HG03139 (cell line): ENCODE results near the gene ATP6V0B.
A peak's percentile ranks its signal among the peaks of the same experiment; 100 is the strongest.

ENCODE experiments used
- ATAC-seq: cut with Tn5 transposase; IDR thresholded peaks from one replicate; pipeline ENCODE4 v1.9.1; 2021; ENCODE audit not compliant: unreplicated experiment

Gene ATP6V0B

DNA sequence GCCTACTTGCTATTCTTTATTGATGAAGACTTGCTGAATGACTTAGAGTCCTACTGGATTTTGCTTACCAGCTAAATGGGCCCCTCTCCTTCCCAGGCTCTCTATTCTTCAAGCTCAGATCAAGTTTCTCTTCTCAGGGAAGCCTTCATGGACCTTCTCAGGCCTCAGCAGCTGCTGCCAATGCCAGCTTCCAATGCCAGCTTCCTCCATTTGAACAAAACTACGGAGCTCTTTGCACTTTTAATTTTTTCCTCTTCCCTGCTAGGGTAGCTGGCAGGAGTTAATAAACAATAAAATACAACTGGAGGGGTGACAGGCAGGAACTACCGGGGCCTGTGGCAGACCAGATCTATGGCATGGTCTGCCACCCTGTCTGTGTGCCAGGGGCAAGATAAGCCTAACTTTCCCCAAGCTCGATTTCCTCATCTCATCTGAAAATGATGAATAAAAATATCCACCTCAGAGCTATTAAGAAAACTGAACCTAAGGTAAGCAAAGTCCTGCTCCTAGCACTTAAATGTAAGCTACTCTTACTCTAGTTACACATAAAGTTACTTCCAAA, 29.0 kb upstream of the ATP6V0B start:
- ATAC-seq = no peak

DNA sequence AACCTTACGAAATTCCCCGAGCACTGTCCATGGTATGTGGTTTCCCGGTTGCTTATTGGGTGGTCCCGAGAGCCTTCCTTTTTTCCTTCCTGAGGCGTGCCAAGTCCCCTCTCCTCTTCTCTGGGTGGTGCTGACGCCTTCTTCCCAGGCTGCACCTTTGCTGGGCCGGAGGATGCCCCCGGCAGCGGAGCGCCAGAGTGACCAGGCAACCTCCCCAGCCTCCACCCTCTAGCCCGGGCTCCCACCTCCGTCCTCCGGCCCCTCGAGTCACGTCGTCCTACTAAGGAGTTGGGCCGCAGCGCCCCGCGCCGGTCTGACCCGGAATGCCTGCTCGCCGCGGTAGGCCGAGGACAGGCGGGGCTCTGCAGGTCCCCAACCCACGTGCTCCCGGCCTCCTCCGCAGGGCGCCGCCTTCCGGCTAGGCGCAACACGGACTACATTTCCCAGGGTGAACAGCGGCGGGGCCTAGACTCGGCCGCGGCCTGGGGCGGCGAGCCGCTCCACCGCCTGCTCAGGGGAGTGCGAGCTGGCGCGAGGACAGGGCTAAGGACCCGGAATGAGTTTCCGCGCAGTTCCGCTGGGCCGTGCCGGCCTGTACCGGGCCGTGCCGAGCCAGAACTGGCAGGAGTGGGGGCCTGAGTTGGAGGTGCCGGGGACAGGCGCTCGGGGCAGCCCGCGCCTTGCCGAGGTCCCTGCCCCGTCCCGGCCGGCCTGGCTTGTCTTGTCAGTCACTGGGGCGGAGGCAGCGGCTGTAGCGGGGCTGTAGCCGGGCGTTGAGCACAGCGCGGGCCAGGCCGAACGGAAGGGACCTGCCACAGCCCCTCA, 28.3 kb upstream of the ATP6V0B start, which contains the start of gene IPO13:
Gene IPO13, plus strand, starts transcription at position 715 of the 825 bp plus-strand sequence. CDS start 651 bp downstream, outside the sequence.
- peak; percentile 91 for ATAC-seq

DNA sequence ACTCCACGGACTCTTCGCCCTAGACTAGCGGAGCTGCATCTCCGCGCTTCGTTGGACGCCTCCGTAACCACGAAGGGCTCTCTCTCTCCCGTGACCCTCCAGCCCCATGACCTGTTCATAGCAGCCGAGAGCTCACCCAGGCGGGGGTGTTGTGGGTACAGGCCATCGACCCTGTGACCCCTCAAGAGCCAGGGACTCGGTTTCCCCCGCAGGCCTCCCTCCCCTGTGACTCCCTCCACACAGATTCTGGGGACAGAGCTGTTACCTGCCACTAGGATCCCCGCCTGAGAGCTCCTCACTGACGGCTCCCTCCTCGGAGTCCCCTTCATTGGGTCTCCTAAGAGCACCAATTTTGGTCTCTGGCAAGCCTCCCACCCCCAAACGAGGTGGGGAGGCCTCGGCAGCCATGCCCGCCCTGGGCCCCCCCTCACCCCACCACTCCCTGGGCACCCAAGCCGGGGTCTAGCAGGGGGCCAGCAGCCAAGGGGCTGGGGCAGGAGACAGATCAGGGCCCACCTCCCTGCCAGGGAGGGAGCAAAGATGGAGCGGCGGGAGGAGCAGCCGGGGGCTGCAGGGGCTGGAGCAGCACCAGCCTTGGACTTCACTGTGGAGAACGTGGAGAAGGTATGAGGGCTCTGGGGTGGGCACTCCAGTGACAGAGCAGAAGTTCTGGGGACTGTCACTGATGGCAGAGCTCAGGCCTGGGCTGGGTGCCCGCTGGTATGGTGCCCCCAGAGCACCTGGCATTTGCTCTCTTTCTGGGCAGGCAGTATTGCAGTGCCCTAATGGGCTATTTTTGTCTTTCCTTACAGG, 27.5 kb upstream of the ATP6V0B start:
- ATAC-seq = no peak

DNA sequence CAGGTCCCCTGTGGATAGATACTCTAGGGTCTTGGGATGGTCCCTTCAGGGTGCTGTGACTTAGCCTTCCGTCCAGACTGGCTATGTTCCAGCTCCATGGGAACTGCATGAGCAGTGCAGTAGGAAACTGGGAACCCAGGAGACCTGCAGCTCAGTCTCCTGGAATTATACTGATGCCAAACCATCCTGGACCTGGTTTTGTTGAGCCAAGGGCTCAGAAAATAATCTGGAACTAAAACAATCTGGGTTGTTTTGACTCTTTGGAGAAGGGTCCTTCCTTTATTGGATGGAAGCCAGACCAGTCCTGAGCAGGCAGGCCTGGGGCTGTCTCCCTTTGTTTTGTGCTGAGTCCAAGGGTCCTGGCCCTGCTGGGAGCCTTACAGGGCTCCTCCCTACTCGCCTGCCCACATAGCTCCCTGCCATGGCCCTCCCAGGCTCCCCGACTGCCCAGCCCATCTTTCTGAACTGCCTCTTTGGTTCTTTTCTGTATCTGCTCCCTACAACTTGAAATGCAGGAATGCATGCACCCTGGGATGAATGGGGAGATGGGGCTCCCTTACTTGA, 26.8 kb upstream of the ATP6V0B start:
- ATAC-seq = no peak

DNA sequence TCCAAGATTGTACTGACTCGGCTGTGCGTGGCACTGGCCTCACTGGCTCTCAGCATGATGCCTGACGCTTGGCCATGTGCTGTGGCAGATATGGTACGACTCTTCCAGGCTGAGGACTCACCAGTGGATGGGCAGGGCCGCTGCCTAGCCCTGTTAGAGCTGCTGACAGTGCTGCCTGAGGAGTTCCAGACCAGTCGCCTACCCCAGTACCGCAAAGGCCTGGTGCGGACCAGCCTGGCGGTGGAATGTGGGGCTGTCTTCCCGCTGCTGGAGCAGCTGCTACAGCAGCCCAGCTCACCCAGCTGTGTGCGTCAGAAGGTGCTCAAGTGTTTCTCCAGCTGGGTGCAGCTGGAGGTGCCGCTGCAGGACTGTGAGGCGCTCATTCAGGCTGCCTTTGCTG, 25.1 kb upstream of the ATP6V0B start:
- no peak for ATAC-seq

DNA sequence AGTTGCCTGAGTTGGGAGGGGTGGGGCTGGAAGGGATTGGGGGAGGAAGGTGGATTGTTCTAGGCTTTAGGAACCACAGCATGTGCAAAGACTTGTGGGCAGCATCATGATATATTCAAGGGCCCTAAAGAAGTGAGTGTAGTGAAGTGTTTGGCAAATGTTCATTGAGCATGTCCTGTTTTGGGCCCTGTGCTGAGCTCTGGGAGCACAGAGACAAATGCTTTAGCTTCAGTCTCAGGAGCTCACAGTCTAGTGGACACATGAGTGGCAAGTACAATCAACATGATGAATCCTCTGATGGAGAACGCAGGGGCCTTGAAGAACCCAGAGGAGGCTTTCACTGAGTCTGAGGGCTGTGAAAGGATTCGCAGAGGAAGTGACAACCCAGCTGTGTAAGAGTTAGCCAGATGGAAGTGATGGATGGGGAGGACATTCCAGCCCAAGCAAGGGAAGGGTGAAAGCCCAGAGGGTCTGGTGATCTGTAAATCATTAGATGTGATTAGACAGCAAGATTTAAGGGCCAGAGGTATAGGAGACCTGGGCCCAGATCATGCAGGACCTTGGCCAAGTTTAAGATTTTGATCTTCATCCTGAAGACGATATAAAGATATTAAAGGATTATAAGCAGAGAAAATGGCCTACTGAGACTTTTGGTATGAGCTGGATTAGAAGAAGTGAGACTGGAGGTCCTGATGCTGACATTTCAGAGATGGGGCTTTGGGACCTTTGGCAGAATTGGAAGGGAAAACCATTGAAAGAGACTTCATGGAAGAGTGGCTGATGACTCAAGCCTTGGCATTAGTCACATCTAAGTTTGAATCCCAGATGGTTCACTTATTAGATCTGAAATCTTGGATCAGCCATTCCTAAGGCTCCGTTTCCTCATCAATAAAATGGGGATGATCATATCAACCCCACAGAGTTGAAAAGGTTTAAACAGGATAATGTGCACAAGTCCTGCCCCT, 23.5 kb upstream of the ATP6V0B start:
- ATAC-seq = no peak

DNA sequence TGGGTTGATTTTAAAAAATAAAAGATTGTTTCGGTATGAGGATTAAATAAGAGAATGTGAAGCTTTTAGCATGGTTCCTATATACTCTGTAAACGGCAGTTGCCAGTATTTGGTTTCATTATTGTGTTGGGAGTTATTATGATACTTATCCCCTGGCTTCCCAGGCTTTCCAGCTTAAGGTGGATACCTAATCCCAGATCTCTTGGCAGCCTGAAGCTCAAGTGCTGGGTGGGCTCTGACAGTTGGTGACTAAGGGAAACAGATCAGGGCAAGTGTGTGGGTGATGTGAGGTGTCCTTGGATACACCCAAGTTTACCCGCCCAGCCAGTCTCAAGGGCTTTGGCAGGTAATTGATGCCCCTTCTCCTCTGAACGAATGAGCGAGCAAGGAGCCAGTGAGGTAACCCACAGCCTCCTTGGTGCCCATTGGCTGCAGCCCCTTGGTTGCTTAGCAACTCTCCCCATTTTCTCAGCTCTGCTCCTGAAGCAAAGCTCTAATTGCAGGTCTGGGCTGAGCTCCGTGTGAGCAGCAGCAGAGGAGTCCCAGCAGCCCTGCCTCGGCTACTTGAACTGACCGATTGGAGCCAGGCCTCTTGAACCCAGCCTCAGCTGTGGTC, 21.9 kb upstream of the ATP6V0B start:
- ATAC-seq = no peak

DNA sequence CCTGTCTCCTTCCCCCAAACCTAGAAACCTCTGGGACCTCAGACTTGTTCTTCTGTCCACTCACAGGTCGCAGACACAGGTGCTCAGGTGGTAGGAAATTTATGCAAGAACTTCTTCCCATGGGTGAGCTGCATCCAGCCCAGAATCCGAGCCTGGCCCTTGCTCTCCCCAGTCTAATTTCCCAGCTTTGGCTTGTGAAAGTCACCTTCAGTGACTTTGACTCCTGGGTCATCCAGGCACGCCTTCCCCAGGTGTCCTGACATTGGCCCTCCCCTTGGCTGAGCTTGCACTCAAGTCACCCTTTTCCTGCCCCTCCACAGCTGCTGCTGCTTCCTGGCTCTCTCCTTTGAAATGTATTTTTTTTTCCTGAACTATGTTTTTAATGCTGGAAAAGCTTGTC, 21.4 kb upstream of the ATP6V0B start:
- no peak for ATAC-seq

DNA sequence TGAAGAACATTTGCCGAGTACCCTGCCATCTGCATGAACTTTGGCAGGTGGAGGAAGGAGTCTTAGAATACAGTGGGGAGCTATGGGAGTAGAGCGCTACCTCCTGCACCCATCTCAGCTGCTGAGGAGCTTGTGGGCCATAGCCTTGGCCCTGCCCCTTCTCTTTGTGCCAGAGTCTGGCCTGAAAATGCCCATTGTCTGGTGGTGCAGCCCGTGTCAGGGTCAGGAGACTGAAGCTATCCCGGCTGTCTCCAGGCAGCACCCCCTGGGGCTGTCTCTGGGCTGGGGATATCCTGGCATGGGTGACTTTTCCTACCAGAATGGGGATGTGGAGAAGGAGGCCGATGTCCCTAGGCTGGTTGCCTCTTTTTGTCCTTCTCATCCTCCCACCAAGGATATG, 20.7 kb upstream of the ATP6V0B start:
- no peak for ATAC-seq

DNA sequence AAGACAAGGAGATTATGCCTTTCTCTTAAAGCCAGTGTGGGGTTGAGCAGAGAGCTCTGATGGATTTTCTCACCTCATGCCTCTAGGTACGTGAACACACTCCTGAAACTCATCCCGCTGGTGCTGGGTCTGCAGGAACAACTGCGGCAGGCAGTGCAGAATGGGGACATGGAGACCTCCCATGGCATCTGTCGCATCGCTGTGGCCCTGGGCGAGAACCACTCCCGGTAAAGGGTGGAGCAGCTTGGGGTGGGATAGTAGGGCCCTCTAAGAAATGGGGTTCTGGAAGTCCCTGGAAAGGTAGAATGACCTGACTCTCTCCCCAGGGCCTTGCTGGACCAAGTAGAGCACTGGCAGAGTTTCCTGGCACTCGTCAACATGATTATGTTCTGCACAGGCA, 18.5 kb upstream of the ATP6V0B start:
- no peak for ATAC-seq

DNA sequence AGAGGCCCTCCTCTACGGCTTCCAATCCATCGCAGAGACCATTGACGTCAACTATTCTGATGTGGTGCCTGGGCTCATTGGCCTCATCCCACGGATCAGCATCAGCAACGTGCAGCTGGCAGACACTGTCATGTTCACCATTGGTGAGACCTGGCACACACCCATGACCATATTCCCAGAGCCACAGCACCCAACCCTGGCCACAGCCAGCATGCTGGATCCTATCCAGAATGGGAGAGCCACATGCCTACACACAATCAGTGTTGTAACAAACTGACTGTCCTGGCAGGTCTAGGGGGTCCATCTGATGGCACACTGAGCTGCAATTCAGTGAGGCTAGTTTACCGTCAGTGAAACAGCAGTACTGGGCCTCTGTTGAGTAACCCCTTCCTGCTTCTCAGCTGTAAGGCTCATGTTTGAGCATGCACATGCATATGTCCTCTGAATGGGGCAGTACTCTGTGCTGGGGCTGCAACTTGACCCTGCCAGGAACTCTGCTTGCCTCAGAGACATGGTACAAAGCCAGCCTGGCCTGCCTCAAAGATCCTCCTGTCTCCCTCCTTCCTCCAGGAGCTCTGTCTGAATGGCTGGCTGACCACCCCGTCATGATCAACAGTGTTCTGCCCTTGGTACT, 17.2 kb upstream of the ATP6V0B start:
- ATAC-seq = no peak

DNA sequence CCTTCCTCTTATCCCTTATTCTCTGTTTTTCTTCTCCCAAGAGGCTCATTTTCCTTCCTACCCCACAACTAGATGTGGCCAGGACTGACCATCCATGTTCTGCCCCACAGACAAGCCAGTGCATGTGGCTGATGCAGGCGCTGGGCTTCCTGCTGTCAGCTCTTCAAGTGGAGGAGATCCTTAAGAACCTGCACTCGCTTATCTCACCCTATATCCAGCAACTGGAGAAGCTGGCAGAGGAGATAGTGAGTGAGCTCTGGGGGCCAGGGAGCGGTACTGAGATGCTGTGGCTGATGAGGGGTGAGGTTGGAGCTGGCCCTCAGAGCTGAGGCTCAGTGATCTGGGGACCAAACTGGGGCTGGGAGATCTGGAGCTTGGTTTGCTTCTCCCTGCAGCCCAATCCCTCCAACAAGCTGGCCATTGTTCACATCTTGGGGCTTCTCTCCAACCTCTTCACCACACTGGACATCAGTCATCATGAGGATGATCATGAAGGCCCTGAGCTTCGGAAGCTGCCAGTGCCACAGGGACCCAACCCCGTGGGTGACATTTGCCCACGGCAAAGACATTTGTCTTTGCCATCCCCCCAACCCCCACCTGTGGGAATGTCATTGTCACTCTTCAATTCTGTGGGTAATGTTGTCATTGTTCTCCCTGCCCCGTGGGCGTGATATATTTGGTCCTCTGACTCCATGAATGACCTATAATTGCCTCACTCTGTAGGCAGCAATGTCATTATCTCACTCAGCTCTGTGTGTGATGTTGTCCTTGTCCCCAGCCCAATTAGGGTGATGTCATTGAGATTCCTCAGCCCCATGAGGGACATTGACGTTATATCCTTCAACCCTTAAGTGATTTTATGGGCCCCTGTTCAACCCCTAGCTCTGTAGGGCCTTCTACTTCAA, 16.2 kb upstream of the ATP6V0B start:
- ATAC-seq = no peak

DNA sequence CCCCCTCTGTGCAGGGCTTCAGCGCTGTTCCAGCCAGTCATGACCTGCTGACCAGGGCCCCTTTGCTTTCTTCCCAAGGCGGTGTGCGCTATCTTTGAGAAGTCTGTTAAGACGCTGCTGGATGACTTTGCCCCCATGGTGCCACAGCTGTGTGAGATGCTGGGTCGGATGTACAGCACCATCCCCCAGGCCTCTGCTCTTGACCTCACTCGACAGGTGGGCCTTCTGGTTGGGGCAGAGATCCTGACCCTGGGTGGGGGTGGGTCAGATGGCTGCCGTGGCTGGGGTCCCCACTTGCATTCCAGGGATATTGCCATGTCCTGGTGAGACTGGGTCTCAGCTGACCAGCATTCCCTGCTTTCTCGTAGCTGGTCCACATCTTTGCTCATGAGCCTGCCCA, 14.0 kb upstream of the ATP6V0B start:
- ATAC-seq = no peak

DNA sequence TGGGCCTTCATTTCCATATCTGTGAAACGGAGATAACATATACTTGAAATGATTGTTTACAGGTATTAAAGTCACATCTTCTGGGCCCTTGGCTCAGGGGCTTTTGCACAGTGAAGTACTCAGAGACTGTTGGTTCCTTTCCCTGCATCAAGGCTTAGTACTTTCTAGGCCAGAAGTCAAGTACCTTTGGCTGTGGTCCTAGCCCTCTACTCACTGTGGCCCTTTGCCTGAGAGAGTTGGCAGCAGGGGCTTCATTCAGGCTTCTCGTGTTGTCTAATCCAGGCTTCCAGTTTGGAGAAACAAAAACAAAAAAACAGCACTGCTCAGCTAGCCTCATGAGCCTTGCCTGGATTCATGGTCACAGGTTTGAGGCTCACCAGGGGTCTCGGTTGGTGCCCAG, 13.1 kb upstream of the ATP6V0B start:
- ATAC-seq = no peak

DNA sequence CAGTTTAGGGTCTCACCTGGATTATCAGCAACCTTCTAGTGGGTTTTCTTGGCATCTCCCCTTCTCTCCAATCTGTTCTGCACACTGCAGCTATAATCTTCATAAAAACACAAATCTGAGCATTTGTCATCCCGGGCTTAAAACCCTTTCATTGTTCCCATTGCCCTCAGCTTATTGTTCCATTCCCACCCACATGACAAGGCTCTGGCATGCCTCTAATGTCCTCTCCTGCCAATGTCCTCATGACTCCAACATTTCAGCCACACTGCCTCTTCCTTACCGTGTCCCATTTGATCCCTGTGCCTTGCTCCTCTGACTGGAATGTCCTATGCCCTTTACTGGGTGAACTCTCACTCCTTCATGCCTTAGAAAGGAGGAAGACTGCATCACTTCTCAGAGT, 12.4 kb upstream of the ATP6V0B start:
- ATAC-seq = no peak

DNA sequence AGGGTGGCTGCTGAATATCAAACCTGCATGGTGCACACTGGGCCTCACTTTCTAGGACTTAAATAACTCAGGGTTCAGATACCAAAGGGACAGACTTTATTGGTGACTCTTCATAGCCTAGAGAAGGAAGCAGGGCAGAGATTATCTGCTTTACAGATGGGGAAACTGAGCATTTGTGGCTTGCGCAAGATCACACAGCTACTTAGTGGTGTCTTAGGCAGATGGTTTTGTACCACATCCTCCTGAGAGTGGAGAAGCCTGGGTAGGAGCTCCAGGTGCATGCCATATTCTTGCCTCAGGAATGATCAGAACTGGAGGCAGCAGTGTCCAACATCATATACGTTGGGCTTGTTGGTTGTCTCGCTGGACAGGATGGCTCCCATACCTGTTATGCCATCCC, 11.8 kb upstream of the ATP6V0B start:
- ATAC-seq = no peak

DNA sequence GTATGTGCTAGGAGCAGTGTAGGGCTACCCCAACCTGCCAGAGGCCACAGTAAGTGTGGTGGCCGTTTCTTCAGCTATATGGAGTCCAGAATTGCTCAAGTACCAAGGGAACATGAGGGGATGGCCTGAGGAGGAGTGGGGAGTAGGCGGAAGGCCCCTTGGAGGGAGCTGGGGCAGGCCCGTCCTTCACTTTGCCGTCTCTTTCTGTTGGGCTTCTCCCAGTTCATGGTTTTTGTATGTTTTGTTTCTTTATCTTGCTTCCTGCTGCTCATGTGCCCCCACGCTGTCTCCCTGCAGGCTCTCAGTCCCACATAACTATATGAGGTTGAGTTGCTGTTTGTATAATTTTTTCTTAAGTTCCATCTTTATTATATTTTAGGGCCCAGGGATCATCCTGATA, 10.9 kb upstream of the ATP6V0B start:
- ATAC-seq = no peak

DNA sequence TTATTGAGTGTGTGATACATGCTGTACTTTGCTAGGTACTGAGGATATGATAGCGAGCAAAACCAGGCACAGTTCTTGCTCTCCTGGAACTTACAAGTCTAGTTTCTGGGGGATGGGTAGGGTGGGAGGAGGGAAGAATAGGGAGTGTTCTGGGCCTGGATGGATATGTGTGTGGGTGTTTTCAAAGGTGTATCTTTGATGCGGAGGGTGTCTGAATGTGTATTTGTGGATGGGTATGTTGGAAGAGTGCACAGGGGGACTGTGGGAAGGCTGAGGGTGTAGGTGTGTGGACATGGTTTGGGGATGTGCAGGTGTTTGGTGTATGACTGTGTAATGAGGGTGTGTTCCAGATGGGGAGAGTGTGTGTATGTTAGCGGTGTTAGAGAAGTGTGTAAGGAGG, 9.4 kb upstream of the ATP6V0B start:
- ATAC-seq = no peak
